BLaER1 (cell line): ENCODE results near the gene HTR1E.

Experiments
- H3K27ac ChIP-seq: shearing (Covaris generic); formaldehyde crosslinking; 2 replicates; pipeline ENCODE4 v1.8.1; 2022
- H3K27me3 ChIP-seq: shearing (Covaris generic); formaldehyde crosslinking; 2 replicates; pipeline ENCODE4 v1.8.1; 2022
- H3K36me3 ChIP-seq: shearing (Covaris generic); formaldehyde crosslinking; 2 replicates; pipeline ENCODE4 v1.8.1; 2022
- H3K4me1 ChIP-seq: shearing (Covaris generic); formaldehyde crosslinking; 2 replicates; pipeline ENCODE4 v1.8.1; 2022
- H3K4me2 ChIP-seq: shearing (Covaris generic); formaldehyde crosslinking; 2 replicates; pipeline ENCODE4 v1.8.1; 2022
- H3K4me3 ChIP-seq: shearing (Covaris generic); formaldehyde crosslinking; 2 replicates; pipeline ENCODE4 v1.8.1; 2022
- H3K9ac ChIP-seq: shearing (Covaris generic); formaldehyde crosslinking; 2 replicates; pipeline ENCODE4 v1.8.1; 2022
- H3K9me3 ChIP-seq: shearing (Covaris generic); formaldehyde crosslinking; 2 replicates; pipeline ENCODE4 v1.8.1; 2022
- H4K20me1 ChIP-seq: shearing (Covaris generic); formaldehyde crosslinking; 2 replicates; pipeline ENCODE4 v1.8.1; 2022
- Cebpa-rat ChIP-seq: shearing (Covaris generic); IDR thresholded peaks from 2 replicates; pipeline ENCODE4 v1.8.1; 2022

The HTR1E gene

DNA sequence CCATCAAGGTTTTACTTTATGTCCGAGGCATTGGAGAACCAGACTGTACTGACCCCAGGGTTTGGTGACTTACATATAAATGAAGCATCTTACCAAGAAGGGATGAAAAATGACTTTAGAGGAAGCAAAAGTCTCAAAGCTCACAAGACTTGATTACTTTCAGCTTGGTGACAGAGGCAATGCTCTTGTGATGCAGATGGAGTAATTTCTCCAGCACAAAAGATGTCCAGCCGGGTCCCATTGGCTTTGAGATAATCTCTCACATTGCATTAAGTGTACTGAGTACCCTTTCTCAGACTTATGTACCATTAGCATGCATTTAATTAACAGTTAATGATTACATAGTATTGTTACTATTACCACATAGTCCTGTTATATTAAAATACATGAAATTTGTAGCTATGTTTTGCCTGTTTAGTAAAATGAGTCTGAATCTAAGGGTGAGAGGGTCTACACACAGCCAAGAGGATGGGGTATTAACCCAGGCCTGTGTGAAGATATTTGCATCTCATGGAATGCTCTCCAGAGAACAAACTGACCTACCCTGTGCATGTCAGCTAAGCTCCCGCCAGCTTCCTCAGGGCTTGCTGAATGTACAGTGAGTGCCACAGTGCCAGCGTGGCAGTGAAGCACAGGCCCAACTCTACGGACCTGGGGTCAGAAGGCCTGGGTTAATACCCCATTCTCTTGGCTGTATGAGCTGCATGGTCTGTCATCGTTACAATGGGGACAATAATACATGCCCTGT, 5.6 kb downstream of the HTR1E start:
- no peaks in the 10 kb centered on the region for H3K36me3 ChIP-seq
- H3K9ac ChIP-seq = no peak overlapping the region
- no peak overlapping the region for H3K27ac ChIP-seq
- H3K4me2 ChIP-seq = no peak overlapping the region
- no peaks in the 10 kb centered on the region for H4K20me1 ChIP-seq
- H3K4me3 ChIP-seq = no peak overlapping the region
- H3K9me3 ChIP-seq = no peaks in the 10 kb centered on the region
- H3K27me3 ChIP-seq = no peaks in the 10 kb centered on the region
- no peaks in the 10 kb centered on the region for H3K4me1 ChIP-seq
- no peak for TF ChIP-seq Cebpa-rat

DNA sequence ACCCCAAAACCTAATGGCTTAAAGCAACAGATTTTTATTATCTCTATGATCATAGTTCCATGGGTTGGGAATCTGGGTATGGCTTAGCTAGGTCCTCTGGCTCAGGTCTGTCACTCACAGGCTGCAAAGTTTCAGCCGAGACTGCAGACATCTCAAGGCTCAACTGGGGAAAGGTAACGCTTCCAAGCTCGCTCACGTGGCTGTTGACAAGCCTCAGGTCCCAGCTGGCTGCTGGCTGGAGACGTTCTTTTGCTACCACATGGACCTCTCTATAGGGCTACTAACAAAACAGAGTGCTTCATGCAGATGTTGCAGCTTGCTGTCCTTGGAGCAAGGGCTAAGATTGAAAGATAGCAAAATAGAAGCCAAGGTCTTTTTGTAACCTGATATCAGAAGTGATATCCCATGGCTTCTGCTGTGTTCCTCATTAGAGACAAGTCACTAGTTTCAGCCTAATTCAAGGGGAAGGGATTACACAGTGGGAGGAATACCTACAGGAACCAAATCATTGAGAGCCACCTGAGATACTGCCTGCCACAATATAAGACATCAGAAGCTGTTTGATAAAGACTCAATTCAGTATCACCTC, 6.6 kb downstream of the HTR1E start:
- no peak for TF ChIP-seq Cebpa-rat
- H3K9me3 ChIP-seq = no peaks in the 10 kb centered on the region
- H3K9ac ChIP-seq = no peak overlapping the region
- no peaks in the 10 kb centered on the region for H3K4me1 ChIP-seq
- no peaks in the 10 kb centered on the region for H3K27me3 ChIP-seq
- H3K36me3 ChIP-seq = no peaks in the 10 kb centered on the region
- H3K4me2 ChIP-seq = no peak overlapping the region
- no peak overlapping the region for H3K27ac ChIP-seq
- H4K20me1 ChIP-seq = no peaks in the 10 kb centered on the region
- no peak overlapping the region for H3K4me3 ChIP-seq

DNA sequence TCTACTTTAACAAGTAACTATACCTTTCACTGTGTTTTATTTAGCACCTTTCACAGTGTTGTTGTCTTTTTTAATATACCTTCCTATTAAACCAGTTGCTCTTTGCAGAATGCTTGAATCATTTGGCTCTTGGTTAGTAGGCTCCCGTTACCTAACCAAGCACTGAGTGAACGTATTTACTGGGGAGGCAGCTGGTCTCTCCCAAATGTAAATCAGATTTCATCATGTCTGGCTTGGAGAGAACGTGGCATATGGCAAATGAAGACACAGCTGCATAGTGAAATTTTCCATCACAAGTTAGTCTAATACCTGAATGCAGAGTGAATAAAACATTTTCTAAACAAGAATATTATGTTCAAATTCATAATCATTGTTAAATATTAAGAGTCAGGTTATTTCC, 12.4 kb downstream of the HTR1E start:
- no peak overlapping the region for H3K4me3 ChIP-seq
- H3K27ac ChIP-seq = no peak overlapping the region
- H3K9me3 ChIP-seq = no peaks in the 10 kb centered on the region
- H3K9ac ChIP-seq = no peak overlapping the region
- H3K36me3 ChIP-seq = no peaks in the 10 kb centered on the region
- no peak overlapping the region for H3K4me2 ChIP-seq
- no peaks in the 10 kb centered on the region for H3K27me3 ChIP-seq
- TF ChIP-seq Cebpa-rat = no peak
- no peaks in the 10 kb centered on the region for H3K4me1 ChIP-seq
- no peaks in the 10 kb centered on the region for H4K20me1 ChIP-seq

DNA sequence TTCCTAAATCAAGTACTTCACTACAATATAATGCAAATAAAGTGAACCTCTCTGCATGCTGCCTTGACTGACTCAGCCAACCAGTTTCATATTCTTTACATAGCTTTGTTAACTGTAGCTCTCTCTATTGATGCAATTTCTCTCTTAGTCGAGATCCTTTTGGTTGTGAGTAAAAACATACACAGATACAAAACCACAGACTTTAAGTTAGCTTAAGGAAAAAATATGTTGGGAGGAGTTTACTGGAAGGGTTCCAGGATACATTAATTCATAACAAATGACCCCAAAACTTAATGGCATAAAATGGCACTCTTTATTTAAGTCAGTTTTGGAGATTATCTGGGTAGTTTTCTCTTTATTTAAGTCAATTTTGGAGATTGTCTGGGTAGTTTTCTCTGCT, 15.7 kb downstream of the HTR1E start:
- no peak overlapping the region for H3K4me2 ChIP-seq
- no peak for TF ChIP-seq Cebpa-rat
- no peak overlapping the region for H3K9ac ChIP-seq
- no peaks in the 10 kb centered on the region for H3K36me3 ChIP-seq
- H3K4me3 ChIP-seq = no peak overlapping the region
- H3K4me1 ChIP-seq = no peaks in the 10 kb centered on the region
- H3K27me3 ChIP-seq = no peaks in the 10 kb centered on the region
- no peaks in the 10 kb centered on the region for H3K9me3 ChIP-seq
- H3K27ac ChIP-seq = no peak overlapping the region
- no peaks in the 10 kb centered on the region for H4K20me1 ChIP-seq

DNA sequence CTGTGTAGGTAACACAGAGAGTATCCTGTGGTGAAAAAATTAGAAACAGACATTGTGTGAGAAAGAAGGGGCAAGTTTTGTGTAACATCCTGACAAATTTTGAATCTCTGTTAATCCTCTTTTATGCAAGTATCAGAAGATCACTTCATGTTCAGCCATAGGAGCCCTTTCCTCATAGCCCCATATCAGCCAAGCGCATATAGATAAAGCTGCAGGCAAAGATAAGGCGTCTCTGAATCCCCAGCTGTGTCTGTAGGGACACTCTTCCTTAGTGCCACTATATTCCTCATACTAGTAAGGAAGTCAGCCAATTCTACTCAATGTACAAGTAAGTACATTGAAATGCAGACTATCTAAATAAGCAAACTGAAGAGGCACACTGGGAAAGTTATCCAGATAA, 22.3 kb downstream of the HTR1E start:
- Histone ChIP-seq H3K4me1 (no peaks in the 10 kb centered on the region), H3K27ac (no peak overlapping the region), H3K4me2 (no peak overlapping the region), H3K9ac (no peak overlapping the region), H3K27me3 (no peaks in the 10 kb centered on the region), H4K20me1 (no peaks in the 10 kb centered on the region), H3K4me3 (no peak overlapping the region), H3K36me3 (no peaks in the 10 kb centered on the region), H3K9me3 (no peaks in the 10 kb centered on the region)
- no peak for TF ChIP-seq Cebpa-rat

DNA sequence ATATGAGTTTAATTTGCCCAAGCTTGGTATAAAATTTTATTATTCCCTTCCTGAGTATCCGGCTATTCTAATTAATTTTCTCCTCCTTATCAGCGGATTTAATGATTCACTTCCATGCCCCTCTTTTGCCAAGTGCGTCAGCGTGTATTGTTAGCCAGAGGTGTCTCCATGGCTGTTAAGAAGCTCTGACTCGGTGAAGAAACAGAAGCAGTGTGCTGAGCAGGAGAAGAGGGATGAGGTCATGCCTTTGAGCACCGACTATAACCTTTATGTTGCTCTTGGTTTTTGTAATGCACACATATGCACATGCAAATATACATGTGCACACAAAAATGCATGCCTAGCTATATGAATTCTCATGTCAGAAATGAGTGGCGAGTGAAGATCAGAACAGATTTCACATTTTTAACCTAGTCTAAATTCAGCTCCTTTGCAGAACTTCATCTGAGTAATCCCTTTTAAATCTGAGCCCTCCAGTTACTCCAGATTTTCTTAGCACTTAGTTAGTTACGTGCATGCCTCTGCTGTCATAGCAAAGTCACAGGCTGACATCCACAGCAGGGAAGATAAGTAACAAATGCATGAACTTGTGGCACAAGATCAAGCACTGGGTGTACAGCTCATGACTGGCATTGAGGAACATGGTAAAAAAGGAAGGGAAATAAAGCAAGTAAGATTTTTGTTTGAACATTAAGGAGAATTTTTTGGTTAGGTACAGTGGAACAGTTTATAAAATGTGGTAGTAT, 24.3 kb downstream of the HTR1E start:
- no peak for TF ChIP-seq Cebpa-rat
- Histone ChIP-seq H3K4me3 (no peak overlapping the region), H3K27ac (no peak overlapping the region), H3K4me2 (no peak overlapping the region), H4K20me1 (no peaks in the 10 kb centered on the region), H3K9ac (no peak overlapping the region), H3K9me3 (no peaks in the 10 kb centered on the region), H3K36me3 (no peaks in the 10 kb centered on the region), H3K27me3 (no peaks in the 10 kb centered on the region), H3K4me1 (no peaks in the 10 kb centered on the region)

DNA sequence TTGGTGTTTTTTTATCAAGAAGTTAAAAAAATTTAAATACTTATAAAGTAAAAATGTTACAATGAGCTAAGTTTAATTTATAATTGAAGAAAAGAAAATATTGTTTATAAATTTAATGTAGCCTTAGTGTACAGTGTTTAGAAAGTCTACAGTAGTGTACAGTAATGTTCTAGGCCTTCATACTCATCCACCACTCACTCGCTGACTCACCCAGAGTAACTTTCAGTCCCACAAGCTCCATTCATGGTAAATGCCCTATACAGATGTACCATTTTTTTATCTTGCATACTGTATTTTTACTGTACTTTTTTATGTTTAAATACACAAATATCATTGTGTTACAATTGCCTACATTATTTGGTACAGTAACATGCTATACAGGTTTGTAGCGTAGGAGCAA, 26.0 kb downstream of the HTR1E start:
- H3K36me3 ChIP-seq = no peaks in the 10 kb centered on the region
- no peak overlapping the region for H3K9ac ChIP-seq
- H3K27ac ChIP-seq = no peak overlapping the region
- H3K9me3 ChIP-seq = no peaks in the 10 kb centered on the region
- no peak for TF ChIP-seq Cebpa-rat
- no peak overlapping the region for H3K4me3 ChIP-seq
- H3K27me3 ChIP-seq = no peaks in the 10 kb centered on the region
- no peaks in the 10 kb centered on the region for H3K4me1 ChIP-seq
- no peaks in the 10 kb centered on the region for H4K20me1 ChIP-seq
- no peak overlapping the region for H3K4me2 ChIP-seq

DNA sequence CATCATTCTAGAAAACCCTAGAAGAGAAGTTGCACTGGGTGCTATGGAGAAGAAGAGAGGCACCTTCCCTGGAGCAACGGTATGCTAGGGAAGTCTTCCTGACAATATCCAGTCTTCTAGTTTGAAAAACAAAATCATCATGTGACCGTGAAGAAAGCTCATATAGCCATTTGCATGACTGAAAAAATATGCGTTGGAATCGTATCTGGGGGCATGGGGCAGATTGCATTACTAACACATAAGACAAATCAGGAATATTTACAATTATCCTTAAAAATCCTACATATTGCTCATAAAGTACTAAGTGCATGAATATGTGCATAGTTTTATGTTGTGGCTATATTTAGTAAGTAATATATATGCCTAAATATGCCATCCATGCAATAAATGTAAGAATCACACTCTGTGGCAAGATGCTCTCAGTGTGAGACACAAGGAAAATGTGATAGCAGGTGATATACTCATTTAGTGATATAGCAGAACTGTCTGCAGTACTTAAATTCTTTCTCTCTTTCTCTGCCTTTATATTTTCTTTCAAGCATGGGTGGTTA, 26.8 kb downstream of the HTR1E start:
- no peaks in the 10 kb centered on the region for H3K9me3 ChIP-seq
- no peak overlapping the region for H3K27ac ChIP-seq
- H3K4me2 ChIP-seq = no peak overlapping the region
- no peaks in the 10 kb centered on the region for H4K20me1 ChIP-seq
- no peak overlapping the region for H3K4me3 ChIP-seq
- H3K36me3 ChIP-seq = no peaks in the 10 kb centered on the region
- H3K27me3 ChIP-seq = no peaks in the 10 kb centered on the region
- no peak for TF ChIP-seq Cebpa-rat
- no peak overlapping the region for H3K9ac ChIP-seq
- H3K4me1 ChIP-seq = no peaks in the 10 kb centered on the region

DNA sequence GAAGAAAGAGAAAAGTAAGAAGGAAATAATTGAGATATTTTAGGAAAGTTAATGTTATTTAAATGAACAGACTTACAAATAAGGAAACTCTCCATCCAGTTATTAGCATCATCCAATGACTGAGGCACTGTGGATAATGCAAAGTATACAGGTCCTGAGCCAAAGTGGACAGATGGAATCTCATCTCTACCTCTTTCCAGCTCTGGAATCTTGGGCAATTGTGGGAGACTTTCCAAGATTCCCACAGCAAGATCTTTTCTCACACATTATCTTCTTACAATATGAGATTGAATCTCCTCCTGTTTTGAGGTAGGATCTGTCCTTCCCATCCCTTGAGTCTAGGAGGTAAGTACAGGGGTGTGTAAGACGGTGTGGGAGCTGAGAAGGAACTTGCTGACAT, 28.9 kb downstream of the HTR1E start:
- no peak overlapping the region for H3K4me3 ChIP-seq
- H3K36me3 ChIP-seq = no peaks in the 10 kb centered on the region
- H3K27ac ChIP-seq = no peak overlapping the region
- H3K4me1 ChIP-seq = no peaks in the 10 kb centered on the region
- no peak for TF ChIP-seq Cebpa-rat
- H3K9ac ChIP-seq = no peak overlapping the region
- no peaks in the 10 kb centered on the region for H3K9me3 ChIP-seq
- H3K4me2 ChIP-seq = no peak overlapping the region
- H4K20me1 ChIP-seq = no peaks in the 10 kb centered on the region
- no peaks in the 10 kb centered on the region for H3K27me3 ChIP-seq

DNA sequence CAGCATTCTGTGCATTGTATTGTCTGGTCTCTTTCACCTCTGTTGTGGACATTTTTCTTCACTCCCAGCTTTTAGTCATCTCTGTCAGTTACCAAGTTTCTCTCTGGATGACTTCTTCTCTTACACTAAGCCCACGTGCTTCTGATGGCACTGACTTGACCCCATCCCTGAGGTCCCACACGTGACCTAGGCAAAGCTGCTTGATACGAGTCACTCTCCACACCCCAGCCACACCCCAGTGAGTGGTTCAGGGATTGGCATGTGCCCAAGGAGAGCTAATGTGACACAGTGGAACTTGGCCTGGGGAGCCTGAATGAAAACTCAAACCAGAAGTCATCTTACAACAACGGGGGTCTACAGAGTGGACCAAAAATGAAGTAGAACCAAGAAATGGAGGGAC, 32.2 kb downstream of the HTR1E start:
- no peaks in the 10 kb centered on the region for H3K4me1 ChIP-seq
- no peak overlapping the region for H3K27ac ChIP-seq
- H3K4me3 ChIP-seq = no peak overlapping the region
- H3K9me3 ChIP-seq = no peaks in the 10 kb centered on the region
- no peaks in the 10 kb centered on the region for H4K20me1 ChIP-seq
- H3K27me3 ChIP-seq = no peaks in the 10 kb centered on the region
- no peak for TF ChIP-seq Cebpa-rat
- no peak overlapping the region for H3K9ac ChIP-seq
- no peaks in the 10 kb centered on the region for H3K36me3 ChIP-seq
- H3K4me2 ChIP-seq = no peak overlapping the region
